Neural cell (in vitro differentiated cells): ENCODE results near the gene TENT4A.

ENCODE experiments used
- RAD21 ChIP-seq: fragments of 450-650 bp; conservative IDR thresholded peaks from 2 replicates; pipeline ENCODE4 v1.6.1; 2014; ENCODE audit warnings: antibody characterized with exemption, mild to moderate bottlenecking, moderate library complexity
- TF ChIP-seq, protein P1 (sequence below): fragments of 450-650 bp; IDR thresholded peaks from 2 replicates; pipeline ENCODE4 v1.5.1; 2014; ENCODE audit warnings: antibody characterized with exemption, mild to moderate bottlenecking, moderate library complexity; ENCODE audit not compliant: poor library complexity, severe bottlenecking

GRCh38 chr5:6701491-6701890, 11.7 kb upstream of the TENT4A start:
- TF ChIP-seq, protein P1, sequence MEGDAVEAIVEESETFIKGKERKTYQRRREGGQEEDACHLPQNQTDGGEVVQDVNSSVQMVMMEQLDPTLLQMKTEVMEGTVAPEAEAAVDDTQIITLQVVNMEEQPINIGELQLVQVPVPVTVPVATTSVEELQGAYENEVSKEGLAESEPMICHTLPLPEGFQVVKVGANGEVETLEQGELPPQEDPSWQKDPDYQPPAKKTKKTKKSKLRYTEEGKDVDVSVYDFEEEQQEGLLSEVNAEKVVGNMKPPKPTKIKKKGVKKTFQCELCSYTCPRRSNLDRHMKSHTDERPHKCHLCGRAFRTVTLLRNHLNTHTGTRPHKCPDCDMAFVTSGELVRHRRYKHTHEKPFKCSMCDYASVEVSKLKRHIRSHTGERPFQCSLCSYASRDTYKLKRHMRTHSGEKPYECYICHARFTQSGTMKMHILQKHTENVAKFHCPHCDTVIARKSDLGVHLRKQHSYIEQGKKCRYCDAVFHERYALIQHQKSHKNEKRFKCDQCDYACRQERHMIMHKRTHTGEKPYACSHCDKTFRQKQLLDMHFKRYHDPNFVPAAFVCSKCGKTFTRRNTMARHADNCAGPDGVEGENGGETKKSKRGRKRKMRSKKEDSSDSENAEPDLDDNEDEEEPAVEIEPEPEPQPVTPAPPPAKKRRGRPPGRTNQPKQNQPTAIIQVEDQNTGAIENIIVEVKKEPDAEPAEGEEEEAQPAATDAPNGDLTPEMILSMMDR, result no peak
- TF ChIP-seq RAD21, result no peak
